ENCODE measurements around the gene MTUS2.

- TF ChIP-seq CTCF (conservative IDR thresholded peaks at IDR 0.05 in 1 of 2, IDR thresholded peaks at IDR 0.05 in 1 of 2; ENCODE audit: extremely low read depth in 1 of 2, insufficient read depth in 1 of 2, low read depth in 1 of 2, low read length in 2 of 2) (no peak), EZH2 (IDR thresholded peaks at IDR 0.05; ENCODE audit: borderline replicate concordance, low read length) (no peak)
Measured at GRCh38 chr13:28865951-28866350, 45.8 kb downstream of the MTUS2 start.

Data from mammary epithelial cell (primary cell).